Measurements from ENCODE around the gene PFKM. TPM values are rescaled to one million over a fixed set of nuclear protein-coding genes. Genes with fewer than 3 reads are reported as not detected.
A peak's percentile ranks its signal among the peaks of the same experiment; 100 is the strongest.

PFKM gene
- total and polyA plus RNA-seq, 12 donors: 121 to 948 (median 668) TPM

DNA sequence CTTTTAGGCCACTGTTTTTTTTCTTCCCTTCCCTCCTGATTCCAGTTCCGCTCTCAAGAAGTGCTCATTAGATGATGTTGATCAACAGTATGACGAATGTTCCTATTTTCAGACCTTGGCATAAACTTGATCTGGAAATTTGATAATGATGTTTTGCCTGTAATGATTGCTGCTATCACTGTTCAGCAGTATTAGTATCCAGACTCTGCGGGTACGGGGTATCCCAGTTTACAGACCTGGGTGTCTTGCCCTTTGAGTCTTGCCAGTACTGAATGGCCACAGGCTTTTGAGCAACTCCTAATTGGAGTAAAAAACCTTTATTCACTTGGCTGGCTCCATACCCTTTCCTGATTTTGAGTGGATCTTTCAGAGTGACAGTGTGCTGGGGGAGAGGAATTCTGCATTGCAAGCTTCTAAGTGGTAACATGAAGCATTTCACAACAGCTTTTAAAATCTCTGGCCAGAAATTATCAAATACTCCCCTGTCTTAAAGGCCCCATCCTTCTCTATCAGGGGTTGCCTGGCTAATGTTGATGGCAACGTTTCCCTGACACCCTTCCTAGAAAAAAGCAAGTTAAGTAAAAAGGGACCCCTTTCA lies 44.1 kb downstream of the PFKM start:
- WGBS, 2 donors: 55 to 71% methylated on average over 5 of the region's 5 CpGs

DNA sequence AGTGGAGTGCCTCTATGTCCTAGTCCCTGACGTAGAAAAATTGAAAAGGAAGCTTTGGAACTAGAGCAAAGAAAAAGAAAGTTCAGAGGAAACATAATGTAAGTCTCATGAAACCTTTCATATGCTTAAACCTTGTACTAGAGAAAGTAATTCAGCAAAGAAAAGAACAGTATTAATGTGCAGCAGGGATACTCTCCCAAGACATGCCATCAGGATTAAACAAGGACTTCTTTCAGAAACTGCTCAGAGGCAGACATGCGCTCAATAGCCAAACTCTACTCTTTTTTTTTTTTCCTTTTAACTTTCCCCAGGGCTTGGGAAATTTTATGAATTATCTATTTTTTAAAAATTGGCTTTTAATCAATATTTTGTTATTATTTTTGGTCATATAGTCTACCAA lies 45.3 kb downstream of the PFKM start:
- intact Hi-C loops (cut with DNase I): loop anchor here in 9 of 10 donors (2.0 to 10.0 kb wide), 6 partner anchors 67 to 260 kb away; partner anchors contain the start of genes TMEM106C (in 2 of the 9) and VDR (in 1 of the 9)
- 76 to 84% methylated on average over 2 of the region's 2 CpGs for WGBS, 2 donors
- no peak for ATAC-seq

More for the DNA sequence above, 44.1 kb downstream of the PFKM start:
- Histone ChIP-seq H3K36me3 (no peaks in the 10 kb centered on the region), H3K9me3 (no peaks in the 10 kb centered on the region), H3K27me3 (peaks cover 0 to 16% (median 0%) of the 10 kb centered on the region in 7 donors), H3K27ac (no peak overlapping the region), H3K4me1 (peaks cover 0 to 6% (median 0%) of the 10 kb centered on the region in 9 donors), H3K4me3 (no peak overlapping the region)
- DNase-seq (no peak), ATAC-seq (no peak)
- TF ChIP-seq CTCF (IDR thresholded peaks at IDR 0.05): no peak
- intact Hi-C loops (cut with DNase I): loop anchor here (2.0 to 10.0 kb wide), 6 partner anchors 66 to 258 kb away; partner anchors contain the start of genes TMEM106C (in 2 of the 10) and VDR (in 1 of the 10)

DNA sequence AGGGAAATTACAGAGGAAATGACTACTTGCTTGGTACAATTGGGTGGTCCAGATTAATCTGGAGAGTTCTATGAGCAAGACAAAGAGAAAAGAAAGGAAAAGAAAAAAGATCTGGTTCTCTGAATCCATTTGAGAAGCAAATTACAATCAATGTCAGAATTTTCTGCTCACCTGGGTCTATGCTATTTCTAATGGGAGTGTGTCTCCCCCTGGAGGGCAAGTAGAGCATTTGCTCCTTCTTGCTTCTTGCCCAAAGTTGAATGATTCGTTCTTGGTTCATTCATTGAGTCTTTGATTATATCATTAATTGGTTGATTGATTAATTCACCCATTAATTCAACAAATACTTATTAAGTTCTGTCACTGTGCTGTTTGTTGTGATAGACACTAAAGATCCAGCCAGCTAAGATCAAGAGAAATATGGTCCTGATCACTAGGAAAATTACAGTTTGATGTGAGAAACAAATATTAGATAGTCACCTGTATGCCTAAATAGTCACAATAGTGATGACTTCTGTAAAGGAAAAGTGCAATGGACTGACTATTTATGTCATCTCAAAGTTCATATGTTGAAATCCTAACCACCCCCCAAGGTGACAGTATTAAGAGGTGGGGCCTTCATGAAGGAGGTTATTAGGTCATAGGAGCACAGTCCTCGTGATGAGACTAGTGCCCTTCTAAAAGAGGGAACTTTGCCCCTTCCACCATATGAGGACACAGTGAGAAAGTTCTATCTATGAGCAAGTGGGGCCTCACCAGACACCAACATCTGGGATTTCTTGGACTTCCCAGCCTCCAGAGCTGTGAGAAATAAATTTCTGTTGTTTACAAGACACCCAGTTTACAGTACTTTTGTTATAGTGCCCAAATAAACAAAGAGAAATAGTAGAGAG lies 46.2 kb downstream of the PFKM start:
- Histone ChIP-seq H3K36me3 (no peaks in the 10 kb centered on the region), H3K9me3 (no peaks in the 10 kb centered on the region), H3K4me3 (no peak overlapping the region), H3K4me1 (peaks cover 0 to 5% (median 0%) of the 10 kb centered on the region in 9 donors), H3K27me3 (peaks cover 0 to 19% (median 0%) of the 10 kb centered on the region in 7 donors), H3K27ac (no peak overlapping the region)
- peak in 1 of 2 donors; percentile 27 for DNase-seq
- TF ChIP-seq CTCF (IDR thresholded peaks at IDR 0.05): peak; percentile 72 to 95 (median 92)
- peak in 6 of 8 donors; percentile 38 to 72 (median 54) for ATAC-seq
- WGBS, 2 donors: 21 to 25% methylated on average over 2 of the region's 2 CpGs
- intact Hi-C loops (cut with DNase I): loop anchor here in 5 of 10 donors (1.0 to 10.0 kb wide), 6 partner anchors 63 to 261 kb away; partner anchors contain the start of genes TMEM106C (in 2 of the 5) and VDR (in 1 of the 5)

More for the DNA sequence above, 45.3 kb downstream of the PFKM start:
- Histone ChIP-seq H3K4me1 (peaks cover 0 to 5% (median 0%) of the 10 kb centered on the region in 9 donors), H3K27me3 (peaks cover 0 to 19% (median 0%) of the 10 kb centered on the region in 7 donors), H3K4me3 (no peak overlapping the region), H3K36me3 (no peaks in the 10 kb centered on the region), H3K27ac (no peak overlapping the region), H3K9me3 (no peaks in the 10 kb centered on the region)
- no peak for DNase-seq
- no peak for TF ChIP-seq CTCF (IDR thresholded peaks at IDR 0.05)

DNA sequence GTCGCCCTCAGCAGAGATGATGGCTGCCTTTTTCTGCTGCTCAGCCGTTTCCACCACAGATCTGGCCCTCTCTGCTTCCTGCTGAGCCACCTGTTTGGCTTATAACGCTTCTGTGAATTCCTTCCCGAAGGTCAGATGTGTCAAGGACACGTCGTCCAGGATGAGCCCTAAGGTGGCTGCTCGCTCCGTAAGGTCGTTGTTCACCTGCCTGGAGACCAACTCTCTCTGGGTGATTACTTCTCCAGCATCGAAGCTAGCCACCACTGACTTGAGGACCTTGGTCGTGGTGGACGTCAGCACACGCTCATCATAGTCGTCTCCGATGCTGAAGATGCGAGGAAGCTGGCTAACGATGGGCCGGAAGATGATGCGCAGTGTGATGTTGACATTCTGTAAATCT lies 49.8 kb downstream of the PFKM start:
- TF ChIP-seq CTCF (IDR thresholded peaks at IDR 0.05): no peak
- intact Hi-C loops (cut with DNase I): loop anchor here in 5 of 10 donors (5.0 to 10.0 kb wide), 4 partner anchors 67 to 264 kb away; partner anchors contain the start of genes TMEM106C (in 2 of the 5) and VDR (in 1 of the 5)
- no peak overlapping the region for H3K4me3 ChIP-seq
- no peaks in the 10 kb centered on the region for H3K9me3 ChIP-seq
- H3K36me3 ChIP-seq: no peaks in the 10 kb centered on the region
- ATAC-seq (no peak), DNase-seq (no peak)
- H3K4me1 ChIP-seq: no peaks in the 10 kb centered on the region
- H3K27me3 ChIP-seq: peaks cover 0 to 23% (median 0%) of the 10 kb centered on the region in 7 donors
- WGBS, 2 donors: 86 to 88% methylated on average over 19 of the region's 19 CpGs
- H3K27ac ChIP-seq: no peak overlapping the region
